GM23248 (cell line): Measurements from ENCODE around the gene CRY2. TPM values are rescaled to one million over a fixed set of nuclear protein-coding genes. Genes with fewer than 3 reads are reported as not detected.
A peak's percentile ranks its signal among the peaks of the same experiment; 100 is the strongest.
"Not testable (repeated sequence)": the region's sequence is repeated elsewhere in the genome, so short reads cannot be mapped to it uniquely, and the experiment has no call there.

ENCODE experiments used
- DNase-seq: peaks from one replicate; pipeline ENCODE4 v3.0.0-alpha.2; 2015
- H2AFZ ChIP-seq: fragments of 200-600 bp; sonication (generic); 2 replicates; pipeline ENCODE4 v1.6.1; 2016; ENCODE audit warnings: antibody characterized with exemption
- H3F3A ChIP-seq: fragments of 200-600 bp; sonication (generic); 2 replicates; pipeline ENCODE4 v1.6.1; 2016; ENCODE audit warnings: mild to moderate bottlenecking, antibody characterized with exemption, mixed run types; ENCODE audit not compliant: insufficient read depth
- H3K27ac ChIP-seq: fragments of 200-600 bp; sonication (generic); 2 replicates; pipeline ENCODE4 v1.5.1; 2016; ENCODE audit warnings: mild to moderate bottlenecking
- H3K27me3 ChIP-seq: fragments of 200-600 bp; sonication (generic); replicated peaks from 2 replicates; pipeline ENCODE4 v1.6.1; 2016; ENCODE audit warnings: mild to moderate bottlenecking; ENCODE audit not compliant: insufficient read depth
- H3K36me3 ChIP-seq: fragments of 200-600 bp; sonication (generic); 2 replicates; pipeline ENCODE4 v1.6.1; 2016; ENCODE audit warnings: low read depth, mild to moderate bottlenecking
- H3K4me1 ChIP-seq: fragments of 200-600 bp; sonication (generic); 2 replicates; pipeline ENCODE4 v1.6.1; 2016; ENCODE audit warnings: mild to moderate bottlenecking; ENCODE audit not compliant: insufficient read depth
- H3K4me2 ChIP-seq: fragments of 200-600 bp; sonication (generic); one replicate; pipeline ENCODE4 v1.6.1; 2016; ENCODE audit warnings: mild to moderate bottlenecking; ENCODE audit not compliant: unreplicated experiment
- H3K4me3 ChIP-seq: fragments of 200-600 bp; sonication (generic); 2 replicates; pipeline ENCODE4 v1.5.1; 2016; ENCODE audit warnings: mild to moderate bottlenecking
- H3K79me2 ChIP-seq: fragments of 200-600 bp; sonication (generic); 2 replicates; pipeline ENCODE4 v1.6.1; 2016; ENCODE audit warnings: mild to moderate bottlenecking; ENCODE audit not compliant: insufficient read depth
- H3K9ac ChIP-seq: fragments of 200-600 bp; sonication (generic); 2 replicates; pipeline ENCODE4 v1.6.1; 2016; ENCODE audit warnings: mild to moderate bottlenecking
- H3K9me2 ChIP-seq: fragments of 200-600 bp; sonication (generic); 2 replicates; pipeline ENCODE4 v1.6.1; 2016; ENCODE audit warnings: mixed run types, mild to moderate bottlenecking, moderate library complexity; ENCODE audit not compliant: insufficient read depth
- H3K9me3 ChIP-seq: fragments of 200-600 bp; sonication (generic); one replicate; pipeline ENCODE4 v1.6.1; 2017; ENCODE audit warnings: low read depth
- H4K20me1 ChIP-seq: fragments of 200-600 bp; sonication (generic); 2 replicates; pipeline ENCODE4 v1.6.0; 2016; ENCODE audit not compliant: insufficient read depth
- EZH2 ChIP-seq: fragments of 200-600 bp; sonication (generic); IDR thresholded peaks from 2 replicates; pipeline ENCODE4 v1.6.1; 2018; ENCODE audit warnings: antibody characterized with exemption, mild to moderate bottlenecking; ENCODE audit not compliant: insufficient read depth, poor library complexity, severe bottlenecking
- EZH2phosphoT487 ChIP-seq: fragments of 200-600 bp; sonication (generic); IDR thresholded peaks from 2 replicates; pipeline ENCODE4 v1.6.1; 2018; ENCODE audit warnings: antibody characterized with exemption, moderate library complexity, mild to moderate bottlenecking, low read depth; ENCODE audit not compliant: insufficient read depth
- WGBS, 2 experiments: methylation state at CpG; one replicate each; pipeline ENCODE4 v1.1.6; 2015 to 2017; ENCODE audit warnings: low lambda C conversion rate in 2 of 2, low coverage in 1 of 2; ENCODE audit errors: missing lambda C conversion rate in 2 of 2; 5-methylcytosine and 5-hydroxymethylcytosine counted together
- in situ Hi-C: fragments of 300-500 bp; cut with MboI; formaldehyde crosslinking; loops from 2 replicates; pipeline ENCODE4 v1.15.0; 2020
- polyA plus RNA-seq: library from polyadenylated mRNA; unstranded; fragments of >200 nt; fragmentation: Nextera tagmentation; extraction: Ambion mirVana; gene quantifications from 2 replicates; pipeline ENCODE4 v1.2.1, GENCODE V29; 2016
- total RNA-seq: library from RNA; depleted of rRNA; stranded (reverse); fragments of >200 nt; shearing (Covaris generic); gene quantifications from 2 replicates; pipeline ENCODE4 v1.2.3, GENCODE V29; 2014

CRY2 gene
- total and polyA plus RNA-seq, 2 experiments from 2014 or later = 7.6 to 10.3 TPM

GRCh38 chr11:45905095-45905494 is 57.8 kb downstream of the CRY2 start:
- H3K4me2 ChIP-seq = no peak overlapping the region
- H3K9ac ChIP-seq = no peak overlapping the region
- no peak overlapping the region for H3K27ac ChIP-seq
- no peaks in the 10 kb centered on the region for H3K36me3 ChIP-seq
- in situ Hi-C loops = loop anchor here (10.0 kb wide), 1 partner anchor 60 kb away; the partner anchor contains the start of gene CRY2
- no peak for TF ChIP-seq EZH2
- no peak for TF ChIP-seq EZH2phosphoT487
- H4K20me1 ChIP-seq = no peaks in the 10 kb centered on the region
- no peak overlapping the region for H2AFZ ChIP-seq
- no peaks in the 10 kb centered on the region for H3F3A ChIP-seq
- no peak overlapping the region for H3K4me3 ChIP-seq
- no peaks in the 10 kb centered on the region for H3K9me3 ChIP-seq
- no peaks in the 10 kb centered on the region for H3K27me3 ChIP-seq
- no peaks in the 10 kb centered on the region for H3K9me2 ChIP-seq
- no peaks in the 10 kb centered on the region for H3K79me2 ChIP-seq
- WGBS, 2 experiments = 83 to 85% methylated on average over 19 of the region's 19 CpGs
- no peak for DNase-seq
- no peaks in the 10 kb centered on the region for H3K4me1 ChIP-seq

- not testable (repeated sequence) for H2AFZ ChIP-seq, DNase-seq, H3F3A ChIP-seq, H3K4me1 ChIP-seq, H3K4me2 ChIP-seq, H3K27me3 ChIP-seq, H3K4me3 ChIP-seq, H3K9me3 ChIP-seq, H3K9me2 ChIP-seq, H3K9ac ChIP-seq, H3K27ac ChIP-seq, H4K20me1 ChIP-seq, H3K79me2 ChIP-seq, H3K36me3 ChIP-seq
- 79 to 87% methylated on average over 4 to 6 of the region's 6 CpGs for WGBS, 2 experiments
- in situ Hi-C loops = loop anchor here (10.0 kb wide), 1 partner anchor 61 kb away; the partner anchor contains the start of gene CRY2
Measured at GRCh38 chr11:45905576-45905975, 58.3 kb downstream of the CRY2 start.

GRCh38 chr11:45906096-45906682 is 58.9 kb downstream of the CRY2 start:
- no peak overlapping the region for H2AFZ ChIP-seq
- in situ Hi-C loops = loop anchor here (10.0 kb wide), 1 partner anchor 61 kb away; the partner anchor contains the start of gene CRY2
- no peaks in the 10 kb centered on the region for H3F3A ChIP-seq
- H3K9me3 ChIP-seq = no peaks in the 10 kb centered on the region
- no peaks in the 10 kb centered on the region for H3K4me1 ChIP-seq
- H3K79me2 ChIP-seq = no peaks in the 10 kb centered on the region
- H3K9ac ChIP-seq = no peak overlapping the region
- DNase-seq = no peak
- no peaks in the 10 kb centered on the region for H4K20me1 ChIP-seq
- TF ChIP-seq EZH2 = no peak
- TF ChIP-seq EZH2phosphoT487 = no peak
- H3K36me3 ChIP-seq = no peaks in the 10 kb centered on the region
- H3K9me2 ChIP-seq = no peaks in the 10 kb centered on the region
- H3K27ac ChIP-seq = no peak overlapping the region
- no peak overlapping the region for H3K4me2 ChIP-seq
- no peak overlapping the region for H3K4me3 ChIP-seq
- no peaks in the 10 kb centered on the region for H3K27me3 ChIP-seq
- WGBS, 2 experiments = 76 to 79% methylated on average over 18 to 19 of the region's 19 CpGs

- H3K4me2 ChIP-seq = no peak within 1 kb of the TSS
- H3F3A ChIP-seq = no peaks in the 10 kb centered on the region
- H3K27me3 ChIP-seq = no peaks in the 10 kb centered on the region
- in situ Hi-C loops = loop anchor here (10.0 kb wide), 1 partner anchor 62 kb away; the partner anchor contains the start of gene CRY2
- H3K27ac ChIP-seq = no peak within 1 kb of the TSS
- H3K4me1 ChIP-seq = no peaks in the 10 kb centered on the region
- no peaks in the 10 kb centered on the region for H3K9me2 ChIP-seq
- peak; percentile 19 for DNase-seq
- no peaks in the 10 kb centered on the region for H3K9me3 ChIP-seq
- no peak within 1 kb of the TSS for H2AFZ ChIP-seq
- TF ChIP-seq EZH2phosphoT487 = no peak
- no peak for TF ChIP-seq EZH2
- WGBS, 2 experiments = 66 to 70% methylated on average over 18 of the region's 18 CpGs
- H3K4me3 ChIP-seq = no peak within 1 kb of the TSS
- H4K20me1 ChIP-seq = no peaks in the 10 kb centered on the region
- H3K79me2 ChIP-seq = no peaks in the 10 kb centered on the region
- no peak within 1 kb of the TSS for H3K9ac ChIP-seq
- H3K36me3 ChIP-seq = no peaks in the 10 kb centered on the region
Measured at GRCh38 chr11:45906965-45907611, 59.8 kb downstream of the CRY2 start, which contains the start of gene FREY1. Gene FREY1, minus strand, starts transcription at chr11:45907271. Its CDS starts 26 bp downstream, at chr11:45907245.
